ENCODE data around the gene ANKRD52. TPM values are rescaled to one million over a fixed set of nuclear protein-coding genes. Genes with fewer than 3 reads are reported as not detected.
A peak's percentile ranks its signal among the peaks of the same experiment; 100 is the strongest.

ANKRD52 gene
- total RNA-seq, 1 donor from 2014 or later: 9.1 TPM

DNA sequence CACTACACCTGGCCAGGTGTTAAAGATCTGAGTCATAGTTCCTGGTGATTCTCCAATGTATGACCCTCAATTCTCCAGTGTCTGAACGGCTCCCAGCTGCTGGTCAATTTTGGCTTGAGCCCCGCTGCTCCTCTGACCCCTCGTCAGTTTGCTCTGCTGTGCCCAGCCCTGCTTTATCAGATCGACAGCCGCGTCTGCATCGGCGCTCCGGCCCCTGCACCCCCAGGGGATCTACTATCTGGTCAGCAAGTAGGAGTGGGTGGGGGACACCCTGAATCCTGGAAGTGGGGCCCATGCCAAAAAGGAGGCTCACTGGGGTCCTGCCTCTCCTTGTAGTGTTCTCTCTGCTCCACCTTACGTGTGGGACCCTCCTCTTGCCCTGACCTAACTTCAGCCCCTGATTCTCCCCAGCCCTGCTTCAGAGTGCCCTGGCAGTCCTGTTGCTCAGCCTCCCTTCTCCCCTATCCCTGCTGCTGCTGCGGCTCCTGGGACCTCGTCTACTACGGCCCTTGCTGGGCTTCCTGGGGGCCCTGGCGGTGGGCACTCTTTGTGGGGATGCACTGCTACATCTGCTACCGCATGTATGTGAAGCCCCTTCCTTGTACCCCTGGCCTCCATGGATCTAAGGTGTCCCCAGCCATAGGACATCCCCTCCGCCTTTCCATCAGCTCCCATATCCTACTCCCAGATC lies 23.3 kb downstream of the ANKRD52 start:
- no peak overlapping the region for H3K4me2 ChIP-seq
- no peaks in the 10 kb centered on the region for H3K4me1 ChIP-seq
- H3K36me3 ChIP-seq: no peaks in the 10 kb centered on the region
- H3K27me3 ChIP-seq: no peaks in the 10 kb centered on the region
- H2AFZ ChIP-seq (replicated peaks): no peak overlapping the region
- Mint-ChIP-seq H3K27me3 (ENCODE audit: insufficient read depth, low read depth) (peaks cover 7% of the 10 kb centered on the region), H3K4me1 (peaks cover 6% of the 10 kb centered on the region), H3K4me3 (no peak overlapping the region), H3K36me3 (peaks cover 8% of the 10 kb centered on the region), H3K9me3 (no peaks in the 10 kb centered on the region), H3K27ac (peak overlapping the region; percentile 78)
- no peak for TF ChIP-seq EZH2 (IDR thresholded peaks at IDR 0.05)
- TF ChIP-seq, protein P1, sequence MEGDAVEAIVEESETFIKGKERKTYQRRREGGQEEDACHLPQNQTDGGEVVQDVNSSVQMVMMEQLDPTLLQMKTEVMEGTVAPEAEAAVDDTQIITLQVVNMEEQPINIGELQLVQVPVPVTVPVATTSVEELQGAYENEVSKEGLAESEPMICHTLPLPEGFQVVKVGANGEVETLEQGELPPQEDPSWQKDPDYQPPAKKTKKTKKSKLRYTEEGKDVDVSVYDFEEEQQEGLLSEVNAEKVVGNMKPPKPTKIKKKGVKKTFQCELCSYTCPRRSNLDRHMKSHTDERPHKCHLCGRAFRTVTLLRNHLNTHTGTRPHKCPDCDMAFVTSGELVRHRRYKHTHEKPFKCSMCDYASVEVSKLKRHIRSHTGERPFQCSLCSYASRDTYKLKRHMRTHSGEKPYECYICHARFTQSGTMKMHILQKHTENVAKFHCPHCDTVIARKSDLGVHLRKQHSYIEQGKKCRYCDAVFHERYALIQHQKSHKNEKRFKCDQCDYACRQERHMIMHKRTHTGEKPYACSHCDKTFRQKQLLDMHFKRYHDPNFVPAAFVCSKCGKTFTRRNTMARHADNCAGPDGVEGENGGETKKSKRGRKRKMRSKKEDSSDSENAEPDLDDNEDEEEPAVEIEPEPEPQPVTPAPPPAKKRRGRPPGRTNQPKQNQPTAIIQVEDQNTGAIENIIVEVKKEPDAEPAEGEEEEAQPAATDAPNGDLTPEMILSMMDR (IDR thresholded peaks at IDR 0.05): no peak
- no peak for TF ChIP-seq EZH2phosphoT487 (IDR thresholded peaks at IDR 0.05)
- no peaks in the 10 kb centered on the region for H3K9me3 ChIP-seq (ENCODE audit: low read depth)
- peaks cover 8% of the 10 kb centered on the region for H4K20me1 ChIP-seq (ENCODE audit: low read depth)
- no peak overlapping the region for H3K4me3 ChIP-seq
- H3K27ac ChIP-seq: no peak overlapping the region
- DNase-seq (ENCODE audit: low spot score): no peak
- no peaks in the 10 kb centered on the region for H3F3A ChIP-seq (ENCODE audit: low read depth)
- no peaks in the 10 kb centered on the region for H3K79me2 ChIP-seq (ENCODE audit: low read depth)
- no peak overlapping the region for H3K9ac ChIP-seq

DNA sequence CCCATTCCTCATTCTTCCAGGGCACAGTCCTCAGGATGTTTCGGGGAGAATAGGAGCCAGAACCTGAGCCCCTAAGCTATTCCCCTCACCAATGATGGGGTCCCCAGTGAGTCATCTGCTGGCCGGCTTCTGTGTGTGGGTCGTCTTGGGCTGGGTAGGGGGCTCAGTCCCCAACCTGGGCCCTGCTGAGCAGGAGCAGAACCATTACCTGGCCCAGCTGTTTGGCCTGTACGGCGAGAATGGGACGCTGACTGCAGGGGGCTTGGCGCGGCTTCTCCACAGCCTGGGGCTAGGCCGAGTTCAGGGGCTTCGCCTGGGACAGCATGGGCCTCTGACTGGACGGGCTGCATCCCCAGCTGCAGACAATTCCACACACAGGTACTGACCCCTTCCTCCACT lies 27.0 kb downstream of the ANKRD52 start:
- Histone ChIP-seq H3K27ac (no peak overlapping the region), H3K27me3 (no peaks in the 10 kb centered on the region), H3K4me1 (no peaks in the 10 kb centered on the region), H3K79me2 (ENCODE audit: low read depth) (no peaks in the 10 kb centered on the region), H3K36me3 (no peaks in the 10 kb centered on the region), H4K20me1 (ENCODE audit: low read depth) (no peaks in the 10 kb centered on the region), H2AFZ (replicated peaks) (no peak overlapping the region), H3K9me3 (ENCODE audit: low read depth) (no peaks in the 10 kb centered on the region), H3K4me3 (no peak overlapping the region), H3K9ac (no peak overlapping the region), H3K4me2 (no peak overlapping the region), H3F3A (ENCODE audit: low read depth) (no peaks in the 10 kb centered on the region)
- no peak for DNase-seq (ENCODE audit: low spot score)
- Mint-ChIP-seq H3K36me3 (peaks cover 2% of the 10 kb centered on the region), H3K4me1 (peaks cover 6% of the 10 kb centered on the region), H3K9me3 (no peaks in the 10 kb centered on the region), H3K27ac (peak overlapping the region; percentile 57), H3K27me3 (ENCODE audit: insufficient read depth, low read depth) (peaks cover 10% of the 10 kb centered on the region), H3K4me3 (no peak overlapping the region)
- TF ChIP-seq, protein P1 (IDR thresholded peaks at IDR 0.05): no peak
- no peak for TF ChIP-seq EZH2 (IDR thresholded peaks at IDR 0.05)
- TF ChIP-seq EZH2phosphoT487 (IDR thresholded peaks at IDR 0.05): no peak

DNA sequence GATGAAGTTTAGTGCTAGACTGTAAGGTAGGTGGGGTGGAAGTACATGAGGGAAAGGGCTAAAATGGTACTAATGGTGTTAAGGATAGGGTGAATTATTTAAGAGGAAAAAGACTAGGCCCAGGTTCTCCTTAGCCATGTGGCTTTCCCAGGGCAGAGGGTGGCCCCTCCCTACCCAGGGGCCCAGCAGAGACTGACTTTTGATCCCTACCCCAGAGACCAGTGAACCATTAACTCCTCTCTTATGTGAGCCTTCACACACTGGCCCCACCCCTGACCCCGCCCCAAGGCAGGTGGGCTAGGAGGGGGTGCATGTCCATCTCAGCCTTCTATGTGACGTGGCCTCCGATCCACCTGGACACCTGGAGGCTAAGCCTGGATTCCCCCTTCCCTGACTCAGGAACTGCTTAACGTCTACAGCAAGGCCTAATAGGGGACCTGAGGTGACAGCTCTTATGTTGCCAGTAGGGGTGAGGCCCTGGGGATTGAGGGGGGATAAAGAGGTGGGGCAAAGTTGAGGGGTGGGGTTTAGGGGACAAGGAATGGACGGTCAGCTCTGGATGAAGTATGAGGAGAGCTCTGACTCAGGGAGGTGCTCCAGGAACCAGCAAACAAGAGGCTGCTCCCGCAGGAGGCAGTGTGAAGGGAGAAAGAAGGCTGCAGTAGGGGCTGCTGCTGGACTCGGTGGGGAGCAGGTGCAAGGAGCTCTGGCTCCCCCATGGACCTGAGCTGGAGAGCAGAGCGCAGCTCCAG lies 27.6 kb downstream of the ANKRD52 start:
- Histone ChIP-seq H3K9me3 (ENCODE audit: low read depth) (no peaks in the 10 kb centered on the region), H3K4me1 (no peaks in the 10 kb centered on the region), H3K4me2 (no peak overlapping the region), H2AFZ (replicated peaks) (no peak overlapping the region), H3K9ac (no peak overlapping the region), H3K27me3 (no peaks in the 10 kb centered on the region), H3K4me3 (no peak overlapping the region), H3F3A (ENCODE audit: low read depth) (no peaks in the 10 kb centered on the region), H3K79me2 (ENCODE audit: low read depth) (no peaks in the 10 kb centered on the region), H3K36me3 (no peaks in the 10 kb centered on the region), H3K27ac (no peak overlapping the region), H4K20me1 (ENCODE audit: low read depth) (no peaks in the 10 kb centered on the region)
- no peaks in the 10 kb centered on the region for H3K9me3 Mint-ChIP-seq
- peak; percentile 13 for DNase-seq (ENCODE audit: low spot score)
- H3K4me3 Mint-ChIP-seq: peak overlapping the region; percentile 46
- peaks cover 6% of the 10 kb centered on the region for H3K4me1 Mint-ChIP-seq
- H3K27ac Mint-ChIP-seq: no peak overlapping the region
- TF ChIP-seq EZH2 (IDR thresholded peaks at IDR 0.05) (no peak), EZH2phosphoT487 (IDR thresholded peaks at IDR 0.05) (no peak)
- TF ChIP-seq, protein P1 (IDR thresholded peaks at IDR 0.05): no peak
- peaks cover 9% of the 10 kb centered on the region for H3K27me3 Mint-ChIP-seq (ENCODE audit: insufficient read depth, low read depth)
- peaks cover 4% of the 10 kb centered on the region for H3K36me3 Mint-ChIP-seq

Data from neural progenitor cell (in vitro differentiated cells).